MM.1S (cell line): ENCODE data around the gene PRMT9.

ENCODE experiments used
- EZH2 ChIP-seq: fragments of 300-600 bp; sonication (generic); optimal IDR thresholded peaks from 2 replicates; pipeline ENCODE3; 2017; ENCODE audit warnings: low read depth, mild to moderate bottlenecking, antibody characterized with exemption, low read length, mixed read lengths
- EZH2phosphoT487 ChIP-seq: fragments of 300-600 bp; sonication (generic); IDR thresholded peaks from 2 replicates; pipeline ENCODE4 v1.6.1; 2018; ENCODE audit warnings: antibody characterized with exemption, low read length
- TF ChIP-seq, protein P1 (sequence below): fragments of 300-600 bp; sonication (generic); IDR thresholded peaks from 2 replicates; pipeline ENCODE4 v1.5.1; 2016; ENCODE audit warnings: antibody characterized with exemption, low read length, mixed read lengths

DNA sequence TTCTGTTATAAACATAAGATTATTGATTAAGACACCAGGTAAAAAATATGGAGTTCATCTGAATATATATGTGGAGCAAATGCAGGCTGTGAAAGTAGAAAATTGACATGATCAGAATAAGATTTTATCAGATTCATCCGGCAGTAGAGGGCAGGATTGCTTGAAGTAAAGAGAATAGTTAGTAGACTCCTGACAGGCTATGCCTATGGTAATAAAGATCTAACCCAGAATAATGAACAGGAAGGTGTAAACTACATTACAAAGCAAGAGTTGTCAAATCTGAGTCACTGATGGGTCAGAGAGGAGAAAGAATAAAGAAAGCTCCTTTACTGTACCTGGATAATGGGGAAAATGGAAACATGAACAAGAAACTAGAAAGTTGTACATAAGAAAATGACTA lies 87.6 kb downstream of the PRMT9 start:
- TF ChIP-seq, protein P1, sequence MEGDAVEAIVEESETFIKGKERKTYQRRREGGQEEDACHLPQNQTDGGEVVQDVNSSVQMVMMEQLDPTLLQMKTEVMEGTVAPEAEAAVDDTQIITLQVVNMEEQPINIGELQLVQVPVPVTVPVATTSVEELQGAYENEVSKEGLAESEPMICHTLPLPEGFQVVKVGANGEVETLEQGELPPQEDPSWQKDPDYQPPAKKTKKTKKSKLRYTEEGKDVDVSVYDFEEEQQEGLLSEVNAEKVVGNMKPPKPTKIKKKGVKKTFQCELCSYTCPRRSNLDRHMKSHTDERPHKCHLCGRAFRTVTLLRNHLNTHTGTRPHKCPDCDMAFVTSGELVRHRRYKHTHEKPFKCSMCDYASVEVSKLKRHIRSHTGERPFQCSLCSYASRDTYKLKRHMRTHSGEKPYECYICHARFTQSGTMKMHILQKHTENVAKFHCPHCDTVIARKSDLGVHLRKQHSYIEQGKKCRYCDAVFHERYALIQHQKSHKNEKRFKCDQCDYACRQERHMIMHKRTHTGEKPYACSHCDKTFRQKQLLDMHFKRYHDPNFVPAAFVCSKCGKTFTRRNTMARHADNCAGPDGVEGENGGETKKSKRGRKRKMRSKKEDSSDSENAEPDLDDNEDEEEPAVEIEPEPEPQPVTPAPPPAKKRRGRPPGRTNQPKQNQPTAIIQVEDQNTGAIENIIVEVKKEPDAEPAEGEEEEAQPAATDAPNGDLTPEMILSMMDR: no peak
- TF ChIP-seq EZH2: no peak
- TF ChIP-seq EZH2phosphoT487: no peak
